IPS-18a (cell line): ENCODE measurements around the gene PCBP1.
"Not testable (repeated sequence)": the region's sequence is repeated elsewhere in the genome, so short reads cannot be mapped to it uniquely, and the experiment has no call there.

Experiments used
- H3K27ac ChIP-seq: one replicate; pipeline ENCODE4 v1.5.1; 2013; ENCODE audit warnings: low read length
- H3K27me3 ChIP-seq: one replicate; pipeline ENCODE4 v1.6.1; 2013; ENCODE audit warnings: mild to moderate bottlenecking, low read length; ENCODE audit not compliant: control insufficient read depth, insufficient read depth
- H3K36me3 ChIP-seq: one replicate; pipeline ENCODE4 v1.6.1; 2013; ENCODE audit warnings: low read depth, low read length; ENCODE audit not compliant: control insufficient read depth
- H3K4me1 ChIP-seq: one replicate; pipeline ENCODE4 v1.6.1; 2013; ENCODE audit warnings: low read depth, low read length; ENCODE audit not compliant: control insufficient read depth
- H3K4me3 ChIP-seq: one replicate; pipeline ENCODE4 v1.5.1; 2013; ENCODE audit warnings: low read length
- H3K9ac ChIP-seq: one replicate; pipeline ENCODE4 v1.6.1; 2013; ENCODE audit warnings: mild to moderate bottlenecking, low read length, moderate library complexity
- H3K9me3 ChIP-seq: one replicate; pipeline ENCODE4 v1.6.1; 2013; ENCODE audit warnings: low read depth, low read length; ENCODE audit not compliant: control insufficient read depth

Gene PCBP1

GRCh38 chr2:70091364-70091763 is 4.1 kb downstream of the PCBP1 start:
- H3K9me3 ChIP-seq = no peaks in the 10 kb centered on the region
- no peak overlapping the region for H3K4me3 ChIP-seq
- peaks cover 11% of the 10 kb centered on the region for H3K36me3 ChIP-seq
- no peak overlapping the region for H3K27ac ChIP-seq
- peaks cover 10% of the 10 kb centered on the region for H3K4me1 ChIP-seq
- H3K27me3 ChIP-seq = no peaks in the 10 kb centered on the region
- no peak overlapping the region for H3K9ac ChIP-seq

- H3K9ac ChIP-seq = no peak overlapping the region
Measured at GRCh38 chr2:70091816-70092215, 4.5 kb downstream of the PCBP1 start.

GRCh38 chr2:70092576-70093243 is 5.4 kb downstream of the PCBP1 start:
- not testable (repeated sequence) for H3K4me1 ChIP-seq, H3K27ac ChIP-seq, H3K9me3 ChIP-seq, H3K27me3 ChIP-seq, H3K9ac ChIP-seq, H3K4me3 ChIP-seq
- H3K36me3 ChIP-seq = peaks cover 11% of the 10 kb centered on the region

More at GRCh38 chr2:70091816-70092215, 4.5 kb downstream of the PCBP1 start:
- peaks cover 10% of the 10 kb centered on the region for H3K4me1 ChIP-seq
- no peak overlapping the region for H3K27ac ChIP-seq
- H3K9me3 ChIP-seq = no peaks in the 10 kb centered on the region
- H3K36me3 ChIP-seq = peaks cover 11% of the 10 kb centered on the region
- H3K27me3 ChIP-seq = no peaks in the 10 kb centered on the region
- H3K4me3 ChIP-seq = no peak overlapping the region

- peaks cover 10% of the 10 kb centered on the region for H3K4me1 ChIP-seq
- H3K9ac ChIP-seq = no peak overlapping the region
- H3K27me3 ChIP-seq = no peaks in the 10 kb centered on the region
- no peaks in the 10 kb centered on the region for H3K36me3 ChIP-seq
- H3K9me3 ChIP-seq = no peaks in the 10 kb centered on the region
- H3K4me3 ChIP-seq = no peak overlapping the region
- no peak overlapping the region for H3K27ac ChIP-seq
Measured at GRCh38 chr2:70094171-70094977, 7.1 kb downstream of the PCBP1 start.

GRCh38 chr2:70094978-70095719 is 7.9 kb downstream of the PCBP1 start:
- Histone ChIP-seq H3K9ac (no peak overlapping the region), H3K4me3 (no peak overlapping the region)

GRCh38 chr2:70095720-70096670 is 8.7 kb downstream of the PCBP1 start:
- no peaks in the 10 kb centered on the region for H3K36me3 ChIP-seq
- H3K27me3 ChIP-seq = no peaks in the 10 kb centered on the region
- no peak overlapping the region for H3K4me3 ChIP-seq
- H3K9me3 ChIP-seq = no peaks in the 10 kb centered on the region
- H3K27ac ChIP-seq = no peak overlapping the region
- H3K4me1 ChIP-seq = no peaks in the 10 kb centered on the region
- H3K9ac ChIP-seq = no peak overlapping the region

More at GRCh38 chr2:70094978-70095719, 7.9 kb downstream of the PCBP1 start:
- no peaks in the 10 kb centered on the region for H3K36me3 ChIP-seq
- H3K9me3 ChIP-seq = no peaks in the 10 kb centered on the region
- H3K4me1 ChIP-seq = peaks cover 3% of the 10 kb centered on the region
- H3K27ac ChIP-seq = no peak overlapping the region
- no peaks in the 10 kb centered on the region for H3K27me3 ChIP-seq

GRCh38 chr2:70098032-70098431 is 10.8 kb downstream of the PCBP1 start:
- no peak overlapping the region for H3K4me3 ChIP-seq
- H3K4me1 ChIP-seq = no peaks in the 10 kb centered on the region
- no peaks in the 10 kb centered on the region for H3K9me3 ChIP-seq
- H3K36me3 ChIP-seq = no peaks in the 10 kb centered on the region
- H3K27ac ChIP-seq = no peak overlapping the region
- no peak overlapping the region for H3K9ac ChIP-seq
- no peaks in the 10 kb centered on the region for H3K27me3 ChIP-seq

GRCh38 chr2:70099270-70099669 is 12.0 kb downstream of the PCBP1 start:
- Histone ChIP-seq H3K27me3 (no peaks in the 10 kb centered on the region), H3K27ac (no peak overlapping the region)

GRCh38 chr2:70101174-70101573 is 13.9 kb downstream of the PCBP1 start:
- Histone ChIP-seq H3K27me3 (no peaks in the 10 kb centered on the region), H3K4me1 (peaks cover 17% of the 10 kb centered on the region), H3K27ac (no peak overlapping the region), H3K4me3 (no peak overlapping the region), H3K9me3 (no peaks in the 10 kb centered on the region), H3K9ac (no peak overlapping the region), H3K36me3 (no peaks in the 10 kb centered on the region)

More at GRCh38 chr2:70099270-70099669, 12.0 kb downstream of the PCBP1 start:
- Histone ChIP-seq H3K36me3 (no peaks in the 10 kb centered on the region), H3K9me3 (no peaks in the 10 kb centered on the region), H3K4me1 (peaks cover 10% of the 10 kb centered on the region), H3K4me3 (no peak overlapping the region), H3K9ac (no peak overlapping the region)

- H3K9me3 ChIP-seq, H3K36me3 ChIP-seq, H3K4me3 ChIP-seq, H3K27me3 ChIP-seq, H3K9ac ChIP-seq, H3K27ac ChIP-seq: not testable (repeated sequence)
- peaks cover 17% of the 10 kb centered on the region for H3K4me1 ChIP-seq
Measured at GRCh38 chr2:70101686-70102085, 14.4 kb downstream of the PCBP1 start.
